ENCODE results near the gene B4GALT6. TPM values are rescaled to one million over a fixed set of nuclear protein-coding genes. Genes with fewer than 3 reads are reported as not detected.

The B4GALT6 gene
- total RNA-seq, 1 donor from 2014 or later = 16.3 TPM

DNA sequence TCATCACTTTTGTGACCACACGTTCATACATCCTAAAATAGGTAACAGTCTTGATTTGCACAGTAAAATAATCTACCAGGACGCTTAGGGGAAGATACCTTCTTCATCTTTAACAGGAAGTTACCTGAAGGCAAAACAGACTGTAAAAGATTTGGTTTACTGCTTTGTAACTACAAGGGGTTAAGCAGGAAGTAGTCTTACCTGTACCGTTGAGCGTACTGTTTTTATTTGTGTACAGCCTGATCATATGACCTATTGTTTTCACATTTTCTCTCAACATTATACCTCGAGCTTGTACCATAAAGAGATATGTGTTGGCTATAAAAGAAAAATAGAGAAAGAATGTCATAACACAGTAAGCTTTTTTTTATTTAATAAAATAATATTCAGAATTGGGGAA, 18.3 kb downstream of the B4GALT6 start:
- no peaks in the 10 kb centered on the region for H3F3A ChIP-seq (ENCODE audit: low read depth)
- H3K4me3 ChIP-seq = no peak overlapping the region
- Mint-ChIP-seq H3K36me3 (peaks cover 13% of the 10 kb centered on the region), H3K4me3 (no peak overlapping the region), H3K27me3 (ENCODE audit: insufficient read depth, low read depth) (no peaks in the 10 kb centered on the region), H3K9me3 (no peaks in the 10 kb centered on the region), H3K27ac (no peak overlapping the region), H3K4me1 (peaks cover 3% of the 10 kb centered on the region)
- no peak for DNase-seq (ENCODE audit: low spot score)
- no peaks in the 10 kb centered on the region for H3K9me3 ChIP-seq (ENCODE audit: low read depth)
- H3K9ac ChIP-seq = no peak overlapping the region
- H3K36me3 ChIP-seq = no peaks in the 10 kb centered on the region
- H3K79me2 ChIP-seq (ENCODE audit: low read depth) = peaks cover 17% of the 10 kb centered on the region
- H3K4me2 ChIP-seq = no peak overlapping the region
- H4K20me1 ChIP-seq (ENCODE audit: low read depth) = no peaks in the 10 kb centered on the region
- no peak overlapping the region for H2AFZ ChIP-seq (replicated peaks)
- no peak overlapping the region for H3K27ac ChIP-seq
- TF ChIP-seq, protein P1, sequence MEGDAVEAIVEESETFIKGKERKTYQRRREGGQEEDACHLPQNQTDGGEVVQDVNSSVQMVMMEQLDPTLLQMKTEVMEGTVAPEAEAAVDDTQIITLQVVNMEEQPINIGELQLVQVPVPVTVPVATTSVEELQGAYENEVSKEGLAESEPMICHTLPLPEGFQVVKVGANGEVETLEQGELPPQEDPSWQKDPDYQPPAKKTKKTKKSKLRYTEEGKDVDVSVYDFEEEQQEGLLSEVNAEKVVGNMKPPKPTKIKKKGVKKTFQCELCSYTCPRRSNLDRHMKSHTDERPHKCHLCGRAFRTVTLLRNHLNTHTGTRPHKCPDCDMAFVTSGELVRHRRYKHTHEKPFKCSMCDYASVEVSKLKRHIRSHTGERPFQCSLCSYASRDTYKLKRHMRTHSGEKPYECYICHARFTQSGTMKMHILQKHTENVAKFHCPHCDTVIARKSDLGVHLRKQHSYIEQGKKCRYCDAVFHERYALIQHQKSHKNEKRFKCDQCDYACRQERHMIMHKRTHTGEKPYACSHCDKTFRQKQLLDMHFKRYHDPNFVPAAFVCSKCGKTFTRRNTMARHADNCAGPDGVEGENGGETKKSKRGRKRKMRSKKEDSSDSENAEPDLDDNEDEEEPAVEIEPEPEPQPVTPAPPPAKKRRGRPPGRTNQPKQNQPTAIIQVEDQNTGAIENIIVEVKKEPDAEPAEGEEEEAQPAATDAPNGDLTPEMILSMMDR (IDR thresholded peaks at IDR 0.05) = no peak
- TF ChIP-seq EZH2phosphoT487 (IDR thresholded peaks at IDR 0.05) = no peak
- no peak for TF ChIP-seq EZH2 (IDR thresholded peaks at IDR 0.05)
- H3K4me1 ChIP-seq = peaks cover 4% of the 10 kb centered on the region
- H3K27me3 ChIP-seq = no peaks in the 10 kb centered on the region

- H3K9me3 ChIP-seq (ENCODE audit: low read depth) = no peaks in the 10 kb centered on the region
- H3K4me1 Mint-ChIP-seq = peaks cover 3% of the 10 kb centered on the region
- peaks cover 27% of the 10 kb centered on the region for H3K36me3 Mint-ChIP-seq
- H3K27me3 ChIP-seq = no peaks in the 10 kb centered on the region
- H3K79me2 ChIP-seq (ENCODE audit: low read depth) = peaks cover 7% of the 10 kb centered on the region
- no peak overlapping the region for H3K9ac ChIP-seq
- H3K4me1 ChIP-seq = peaks cover 4% of the 10 kb centered on the region
- no peak overlapping the region for H3K27ac ChIP-seq
- H3K27ac Mint-ChIP-seq = no peak overlapping the region
- H3K36me3 ChIP-seq = no peaks in the 10 kb centered on the region
- H4K20me1 ChIP-seq (ENCODE audit: low read depth) = no peaks in the 10 kb centered on the region
- no peak overlapping the region for H2AFZ ChIP-seq (replicated peaks)
- H3F3A ChIP-seq (ENCODE audit: low read depth) = no peaks in the 10 kb centered on the region
- no peak overlapping the region for H3K4me2 ChIP-seq
- H3K4me3 Mint-ChIP-seq = no peak overlapping the region
- TF ChIP-seq EZH2phosphoT487 (IDR thresholded peaks at IDR 0.05) (no peak), EZH2 (IDR thresholded peaks at IDR 0.05) (no peak)
- TF ChIP-seq, protein P1 (IDR thresholded peaks at IDR 0.05) = no peak
- no peaks in the 10 kb centered on the region for H3K27me3 Mint-ChIP-seq (ENCODE audit: insufficient read depth, low read depth)
- H3K9me3 Mint-ChIP-seq = peaks cover 2% of the 10 kb centered on the region
- no peak for DNase-seq (ENCODE audit: low spot score)
- no peak overlapping the region for H3K4me3 ChIP-seq
Measured at GRCh38 chr18:31664101-31664500, 20.3 kb downstream of the B4GALT6 start.

DNA sequence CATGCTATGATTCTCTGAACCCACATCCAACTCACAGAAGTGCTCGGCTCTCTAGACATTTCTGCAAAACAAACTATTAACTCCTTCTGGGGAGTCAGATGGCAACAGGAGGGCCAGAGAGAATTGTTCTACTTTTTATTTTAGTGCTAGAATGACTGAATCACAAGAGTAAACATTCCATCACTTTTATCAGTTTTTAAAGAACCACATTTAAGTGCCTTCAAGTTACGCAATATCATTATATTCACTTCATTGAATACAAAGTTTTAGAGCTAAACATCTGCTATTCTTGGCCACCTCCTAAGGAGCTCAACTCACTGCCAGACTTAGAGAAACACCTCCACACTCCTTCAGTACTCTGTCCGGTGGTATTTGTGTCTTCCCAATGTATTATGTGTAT, 22.4 kb downstream of the B4GALT6 start:
- DNase-seq (ENCODE audit: low spot score) = no peak
- Histone ChIP-seq H3K27ac (no peak overlapping the region), H3K79me2 (ENCODE audit: low read depth) (no peaks in the 10 kb centered on the region), H2AFZ (replicated peaks) (no peak overlapping the region), H3K27me3 (no peaks in the 10 kb centered on the region), H4K20me1 (ENCODE audit: low read depth) (no peaks in the 10 kb centered on the region), H3K36me3 (no peaks in the 10 kb centered on the region), H3K9me3 (ENCODE audit: low read depth) (no peaks in the 10 kb centered on the region), H3F3A (ENCODE audit: low read depth) (no peaks in the 10 kb centered on the region), H3K4me3 (no peak overlapping the region), H3K4me1 (peaks cover 10% of the 10 kb centered on the region), H3K9ac (no peak overlapping the region), H3K4me2 (no peak overlapping the region)
- Mint-ChIP-seq H3K4me1 (peaks cover 3% of the 10 kb centered on the region), H3K4me3 (no peak overlapping the region), H3K27me3 (ENCODE audit: insufficient read depth, low read depth) (no peaks in the 10 kb centered on the region), H3K27ac (no peak overlapping the region), H3K9me3 (peaks cover 2% of the 10 kb centered on the region), H3K36me3 (peaks cover 29% of the 10 kb centered on the region)
- TF ChIP-seq EZH2phosphoT487 (IDR thresholded peaks at IDR 0.05) (no peak), EZH2 (IDR thresholded peaks at IDR 0.05) (no peak)
- TF ChIP-seq, protein P1 (IDR thresholded peaks at IDR 0.05) = no peak
